ENCODE results near the gene SLC46A3.
"Not testable (repeated sequence)": the region's sequence is repeated elsewhere in the genome, so short reads cannot be mapped to it uniquely, and the experiment has no call there.

SLC46A3 gene

GRCh38 chr13:28683169-28683568, 35.6 kb downstream of the SLC46A3 start:
- DNase-seq (ENCODE audit: low spot score): not testable (repeated sequence)

GRCh38 chr13:28680541-28680940, 38.2 kb downstream of the SLC46A3 start:
- DNase-seq (ENCODE audit: low spot score): no peak

- DNase-seq (ENCODE audit: low spot score): peak; percentile 38
Observed at GRCh38 chr13:28679628-28680027, 39.1 kb downstream of the SLC46A3 start.

GRCh38 chr13:28678809-28679208, 40.0 kb downstream of the SLC46A3 start:
- no peak for DNase-seq (ENCODE audit: low spot score)

- no peak for DNase-seq (ENCODE audit: low spot score)
Observed at GRCh38 chr13:28671126-28671792, 47.5 kb downstream of the SLC46A3 start.

- no peak for DNase-seq (ENCODE audit: low spot score)
Observed at GRCh38 chr13:28666897-28667488, 51.8 kb downstream of the SLC46A3 start.

- peak; percentile 46 for DNase-seq (ENCODE audit: low spot score)
Observed at GRCh38 chr13:28659621-28659970, 59.2 kb downstream of the SLC46A3 start.

- DNase-seq (ENCODE audit: low spot score): peak; percentile 96
Observed at GRCh38 chr13:28658796-28659620, 59.8 kb downstream of the SLC46A3 start, which contains the start of gene POMP. Gene POMP (plus strand): TSS chr13:28659130. CDS start chr13:28659185, 55 bp downstream.

- DNase-seq (ENCODE audit: low spot score): peak; percentile 16
Observed at GRCh38 chr13:28658539-28658795, 60.3 kb downstream of the SLC46A3 start.

GRCh38 chr13:28657784-28658538, 60.8 kb downstream of the SLC46A3 start:
- DNase-seq (ENCODE audit: low spot score): peak; percentile 15

GRCh38 chr13:28655561-28655960, 63.2 kb downstream of the SLC46A3 start:
- DNase-seq (ENCODE audit: low spot score): peak; percentile 50

- DNase-seq (ENCODE audit: low spot score): peak; percentile 22
Observed at GRCh38 chr13:28654276-28654675, 64.5 kb downstream of the SLC46A3 start.

- DNase-seq (ENCODE audit: low spot score): no peak
Observed at GRCh38 chr13:28653111-28653510, 65.7 kb downstream of the SLC46A3 start.

- no peak for DNase-seq (ENCODE audit: low spot score)
Observed at GRCh38 chr13:28651810-28652401, 66.9 kb downstream of the SLC46A3 start.

- no peak for DNase-seq (ENCODE audit: low spot score)
Observed at GRCh38 chr13:28650284-28650683, 68.5 kb downstream of the SLC46A3 start.

Data from GM03348 (cell line).